Measurements from ENCODE around the gene C2CD3. TPM values are rescaled to one million over a fixed set of nuclear protein-coding genes. Genes with fewer than 3 reads are reported as not detected.
"Not testable (repeated sequence)": the region's sequence is repeated elsewhere in the genome, so short reads cannot be mapped to it uniquely, and the experiment has no call there.

Gene C2CD3
- total RNA-seq, 1 experiment from 2014 or later: 14.4 TPM

GRCh38 chr11:74077193-74077592, 93.6 kb downstream of the C2CD3 start:
- no peaks in the 10 kb centered on the region; the same call in 1 of the 2 replicates for H3K36me3 ChIP-seq (replicated peaks; ENCODE audit: control insufficient read depth, insufficient read depth, low read length)
- no peak overlapping the region for H3K4me3 ChIP-seq (ENCODE audit: insufficient read depth, low read depth, low read length)
- no peaks in the 10 kb centered on the region for H3K27me3 ChIP-seq (ENCODE audit: control insufficient read depth, insufficient read depth, low read length)
- no peak for DNase-seq

DNA sequence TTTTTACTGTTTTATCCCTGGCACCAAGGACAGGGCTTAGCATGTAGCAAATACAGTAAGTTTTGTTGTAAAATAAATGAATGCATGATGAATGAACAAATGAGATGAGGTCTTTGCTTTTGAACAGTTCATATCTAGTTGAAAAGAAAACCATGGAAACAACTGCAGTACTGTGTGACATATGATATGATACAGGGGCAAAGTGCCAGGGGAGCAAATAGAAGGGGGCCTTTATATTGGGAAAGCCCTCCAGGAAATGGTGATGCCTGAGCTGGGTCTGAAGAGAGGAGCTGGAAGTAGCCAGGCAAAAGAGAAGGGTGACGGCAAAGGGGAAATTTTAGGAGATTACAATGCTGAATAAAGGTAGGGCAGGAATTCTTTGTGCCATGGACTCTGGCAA, 98.1 kb downstream of the C2CD3 start:
- H3K36me3 ChIP-seq (replicated peaks; ENCODE audit: control insufficient read depth, insufficient read depth, low read length): no peaks in the 10 kb centered on the region
- no peak for DNase-seq

DNA sequence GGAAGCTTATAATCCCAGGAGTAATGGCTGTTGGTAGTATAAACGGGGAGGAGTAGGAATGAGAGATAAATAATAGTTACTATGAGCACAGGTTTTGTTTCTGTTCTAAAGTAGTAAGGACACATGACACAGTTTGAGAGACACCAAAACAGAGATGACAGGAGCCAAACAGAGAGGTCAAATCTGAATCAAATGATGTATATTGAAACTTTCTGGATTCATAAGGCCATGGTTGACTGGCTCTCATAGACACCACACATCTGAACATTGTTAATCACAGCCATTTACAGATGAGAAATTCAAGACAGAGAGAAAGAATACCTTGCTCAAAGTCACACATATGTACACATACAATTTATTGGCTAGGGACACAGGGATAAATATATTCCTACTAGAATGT, 98.5 kb downstream of the C2CD3 start:
- no peaks in the 10 kb centered on the region for H3K27me3 ChIP-seq (ENCODE audit: control insufficient read depth, insufficient read depth, low read length)
- H3K4me3 ChIP-seq (ENCODE audit: insufficient read depth, low read depth, low read length): no peak overlapping the region
- no peak for DNase-seq
- H3K36me3 ChIP-seq (replicated peaks; ENCODE audit: control insufficient read depth, insufficient read depth, low read length): no peaks in the 10 kb centered on the region

More for the DNA sequence above, 98.1 kb downstream of the C2CD3 start:
- Histone ChIP-seq H3K4me3 (ENCODE audit: insufficient read depth, low read depth, low read length) (no peak overlapping the region), H3K27me3 (ENCODE audit: control insufficient read depth, insufficient read depth, low read length) (no peaks in the 10 kb centered on the region)

DNA sequence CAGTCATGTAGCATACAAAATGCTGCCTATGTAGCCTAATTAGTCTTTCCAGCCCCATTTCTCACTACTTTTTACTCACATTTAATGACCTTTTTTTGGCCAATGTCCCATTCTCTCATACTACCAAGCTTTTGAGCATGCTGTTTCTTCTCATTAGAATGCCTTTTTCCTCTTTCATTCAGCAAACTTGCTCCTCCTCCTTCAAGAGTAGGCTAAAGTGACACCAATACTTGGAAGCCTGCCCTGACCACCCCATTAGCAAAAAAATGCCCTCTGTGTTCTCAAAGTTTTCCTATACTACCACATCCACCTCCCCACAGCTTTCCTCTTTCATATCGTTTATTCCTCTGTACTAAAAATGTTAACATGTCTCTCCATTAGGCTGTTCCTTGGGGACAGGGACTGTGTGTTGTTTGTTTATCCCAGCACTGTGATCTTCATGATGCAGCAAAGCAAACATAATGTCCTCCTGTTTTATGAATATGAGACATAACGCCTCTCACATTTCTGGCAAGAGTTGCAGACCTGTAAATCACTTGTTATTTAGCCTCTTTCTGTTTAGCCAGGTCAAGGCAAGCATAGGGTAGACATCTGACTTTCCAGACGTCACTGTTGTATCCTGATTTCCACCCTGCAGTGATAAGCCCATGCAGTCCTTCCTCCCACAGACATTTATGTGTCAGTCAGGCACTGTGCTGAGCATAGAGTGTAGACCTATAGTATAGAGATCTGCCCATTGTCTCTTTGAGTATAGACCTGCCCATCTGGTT, 99.9 kb downstream of the C2CD3 start:
- no peak for DNase-seq
- H3K27me3 ChIP-seq (ENCODE audit: control insufficient read depth, insufficient read depth, low read length): no peaks in the 10 kb centered on the region
- no peak overlapping the region for H3K4me3 ChIP-seq (ENCODE audit: insufficient read depth, low read depth, low read length)
- H3K36me3 ChIP-seq (replicated peaks; ENCODE audit: control insufficient read depth, insufficient read depth, low read length): no peaks in the 10 kb centered on the region

DNA sequence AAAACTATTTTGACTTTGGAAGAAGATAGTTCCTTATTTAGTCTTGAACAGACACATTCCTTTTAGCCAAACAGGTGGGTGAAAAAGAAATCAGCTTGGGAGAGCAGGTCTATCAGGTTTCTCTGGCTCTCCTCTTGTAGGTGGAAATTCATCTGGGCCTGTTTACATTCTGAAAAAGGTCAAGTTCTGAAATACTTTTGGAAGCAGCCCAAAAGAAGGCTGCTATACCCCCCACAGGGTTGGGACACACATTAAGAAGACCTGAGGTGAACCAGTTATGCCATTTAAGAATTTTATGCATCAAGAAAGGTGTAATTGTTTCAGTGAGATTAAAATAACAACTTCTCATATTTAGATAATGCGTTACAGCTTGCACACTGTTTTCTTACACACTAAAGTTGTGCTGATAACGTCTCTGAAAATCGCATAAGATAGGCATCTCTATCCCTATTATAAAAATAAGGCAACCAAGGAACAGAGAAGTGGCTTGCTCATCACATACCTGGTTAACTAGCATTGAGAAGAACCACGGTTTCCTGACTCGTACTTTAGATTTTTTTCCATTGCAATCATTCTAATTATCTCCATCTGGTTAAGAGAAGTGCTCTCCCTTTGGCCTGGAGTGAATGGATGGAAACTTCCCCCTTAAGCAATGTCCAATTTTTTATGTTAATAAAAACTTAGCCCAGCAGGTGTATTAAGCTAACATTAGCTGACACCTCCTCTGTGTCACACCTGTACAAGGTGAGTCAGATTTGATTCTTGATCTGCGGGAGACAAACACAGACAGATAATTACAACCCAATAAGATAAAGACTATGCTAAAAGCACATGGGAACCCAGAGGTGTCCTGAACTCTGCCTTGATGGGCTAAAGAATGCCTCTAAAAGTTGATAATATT, 101.4 kb downstream of the C2CD3 start:
- DNase-seq: no peak
- Histone ChIP-seq H3K36me3 (replicated peaks; ENCODE audit: control insufficient read depth, insufficient read depth, low read length) (no peaks in the 10 kb centered on the region), H3K27me3 (ENCODE audit: control insufficient read depth, insufficient read depth, low read length) (no peaks in the 10 kb centered on the region), H3K4me3 (ENCODE audit: insufficient read depth, low read depth, low read length) (no peak overlapping the region)

GRCh38 chr11:74066663-74067062, 104.1 kb downstream of the C2CD3 start:
- H3K4me3 ChIP-seq (ENCODE audit: insufficient read depth, low read depth, low read length); H3K27me3 ChIP-seq (ENCODE audit: control insufficient read depth, insufficient read depth, low read length); DNase-seq; H3K36me3 ChIP-seq (replicated peaks; ENCODE audit: control insufficient read depth, insufficient read depth, low read length): not testable (repeated sequence)

GRCh38 chr11:74065534-74065933, 105.3 kb downstream of the C2CD3 start:
- not testable (repeated sequence) for H3K36me3 ChIP-seq (replicated peaks; ENCODE audit: control insufficient read depth, insufficient read depth, low read length); DNase-seq; H3K27me3 ChIP-seq (ENCODE audit: control insufficient read depth, insufficient read depth, low read length); H3K4me3 ChIP-seq (ENCODE audit: insufficient read depth, low read depth, low read length)

- DNase-seq; H3K27me3 ChIP-seq (ENCODE audit: control insufficient read depth, insufficient read depth, low read length); H3K36me3 ChIP-seq (replicated peaks; ENCODE audit: control insufficient read depth, insufficient read depth, low read length); H3K4me3 ChIP-seq (ENCODE audit: insufficient read depth, low read depth, low read length): not testable (repeated sequence)
Measured at GRCh38 chr11:74063628-74064027, 107.2 kb downstream of the C2CD3 start.

GRCh38 chr11:74061599-74061998, 109.2 kb downstream of the C2CD3 start:
- not testable (repeated sequence) for H3K4me3 ChIP-seq (ENCODE audit: insufficient read depth, low read depth, low read length); DNase-seq; H3K36me3 ChIP-seq (replicated peaks; ENCODE audit: control insufficient read depth, insufficient read depth, low read length); H3K27me3 ChIP-seq (ENCODE audit: control insufficient read depth, insufficient read depth, low read length)

DNA sequence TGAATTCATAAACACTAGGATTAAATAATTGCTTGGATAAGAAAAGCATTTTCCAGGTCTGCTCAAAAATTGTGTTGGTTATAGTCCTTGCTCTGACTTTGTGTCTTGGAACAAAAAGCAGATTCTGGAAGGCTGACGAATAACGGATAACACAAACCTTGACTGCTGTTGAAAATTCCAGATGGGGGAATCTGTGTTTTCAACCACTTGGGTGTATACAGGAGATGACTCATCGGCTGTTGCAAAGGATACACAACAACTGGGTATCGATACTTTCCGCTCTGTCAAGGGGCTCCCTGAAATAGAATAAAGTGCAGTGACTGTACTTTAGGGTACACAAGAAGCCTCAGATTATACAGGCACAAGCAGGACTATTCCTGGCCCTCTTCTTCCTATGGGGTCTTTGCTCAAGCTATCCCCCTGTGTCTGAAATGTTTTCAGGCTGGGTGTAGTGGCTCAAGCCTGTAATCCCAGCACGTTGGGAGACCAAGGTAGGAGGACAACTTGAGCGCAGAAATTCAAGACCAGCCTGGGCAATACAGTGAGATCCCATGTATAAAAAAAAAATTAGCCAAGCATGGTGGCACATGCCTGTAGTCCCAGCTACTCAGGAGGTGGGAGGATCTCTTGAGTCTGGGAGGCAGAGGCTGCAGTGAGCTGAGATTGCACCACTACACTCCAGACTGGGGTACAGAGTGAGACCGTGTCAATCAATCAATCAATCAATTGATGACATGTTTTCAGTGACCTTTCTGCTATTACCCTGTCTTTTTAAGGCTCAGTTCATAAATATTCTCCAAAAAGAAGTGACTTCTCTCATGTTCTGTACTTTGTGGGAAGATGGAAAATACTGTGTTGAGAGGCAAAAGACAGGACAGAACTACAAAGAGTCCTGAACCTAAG, 113.3 kb downstream of the C2CD3 start:
- no peaks in the 10 kb centered on the region for H3K36me3 ChIP-seq (replicated peaks; ENCODE audit: control insufficient read depth, insufficient read depth, low read length)
- no peaks in the 10 kb centered on the region for H3K27me3 ChIP-seq (ENCODE audit: control insufficient read depth, insufficient read depth, low read length)
- no peak overlapping the region for H3K4me3 ChIP-seq (ENCODE audit: insufficient read depth, low read depth, low read length)
- DNase-seq: no peak

- Histone ChIP-seq H3K36me3 (replicated peaks; ENCODE audit: control insufficient read depth, insufficient read depth, low read length) (no peaks in the 10 kb centered on the region), H3K27me3 (ENCODE audit: control insufficient read depth, insufficient read depth, low read length) (no peaks in the 10 kb centered on the region), H3K4me3 (ENCODE audit: insufficient read depth, low read depth, low read length) (no peak overlapping the region)
- DNase-seq: no peak
Measured at GRCh38 chr11:74055938-74056337, 114.9 kb downstream of the C2CD3 start.

GRCh38 chr11:74050465-74050864, 120.3 kb downstream of the C2CD3 start:
- no peak for DNase-seq
- Histone ChIP-seq H3K36me3 (replicated peaks; ENCODE audit: control insufficient read depth, insufficient read depth, low read length) (no peaks in the 10 kb centered on the region; the same call in 1 of the 2 replicates), H3K27me3 (ENCODE audit: control insufficient read depth, insufficient read depth, low read length) (no peaks in the 10 kb centered on the region), H3K4me3 (ENCODE audit: insufficient read depth, low read depth, low read length) (no peak overlapping the region)

DNA sequence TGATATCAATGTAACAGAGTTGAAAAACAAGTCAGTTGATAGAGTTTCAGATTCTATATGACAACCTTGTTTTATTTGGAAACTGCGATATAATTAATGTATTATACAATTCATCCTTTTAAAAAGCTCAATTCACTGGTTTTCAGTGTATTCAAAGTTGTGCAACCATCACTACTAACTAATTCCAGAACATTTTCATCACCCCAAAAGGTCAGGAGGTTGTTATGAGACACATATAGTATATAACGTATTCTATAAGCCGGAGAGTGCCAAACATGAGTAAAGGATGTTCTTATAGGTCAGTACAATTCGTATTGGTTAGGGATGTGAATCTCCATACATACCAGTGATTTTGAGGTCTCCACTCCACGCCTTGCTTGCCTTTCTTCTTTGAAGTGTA, 121.8 kb downstream of the C2CD3 start:
- no peaks in the 10 kb centered on the region for H3K27me3 ChIP-seq (ENCODE audit: control insufficient read depth, insufficient read depth, low read length)
- DNase-seq: no peak
- H3K4me3 ChIP-seq (ENCODE audit: insufficient read depth, low read depth, low read length): no peak overlapping the region
- no peaks in the 10 kb centered on the region; the same call in 1 of the 2 replicates for H3K36me3 ChIP-seq (replicated peaks; ENCODE audit: control insufficient read depth, insufficient read depth, low read length)

- no peak overlapping the region for H3K4me3 ChIP-seq (ENCODE audit: insufficient read depth, low read depth, low read length)
- no peaks in the 10 kb centered on the region for H3K27me3 ChIP-seq (ENCODE audit: control insufficient read depth, insufficient read depth, low read length)
- no peaks in the 10 kb centered on the region; the same call in 1 of the 2 replicates for H3K36me3 ChIP-seq (replicated peaks; ENCODE audit: control insufficient read depth, insufficient read depth, low read length)
- no peak for DNase-seq
Measured at GRCh38 chr11:74044538-74044937, 126.3 kb downstream of the C2CD3 start.

Data from H7 (cell line).